ENCODE data around the gene DCLK1. TPM values are rescaled to one million over a fixed set of nuclear protein-coding genes. Genes with fewer than 3 reads are reported as not detected.

The DCLK1 gene
- 2.8 and 4.4 TPM in 2 replicates for total RNA-seq

GRCh38 chr13:36131222-36131930, at the start of gene DCLK1:
Gene DCLK1 (minus strand): TSS chr13:36131382.

Other genes with a start within 250 kb of the DCLK1 start
- gene SOHLH2, start 83.2 kb upstream of the DCLK1 start, total RNA-seq, result 0.16 and 1.0 TPM in 2 replicates
- 2.3 and 2.5 TPM in 2 replicates for gene CCDC169, start 166.4 kb upstream of the DCLK1 start, total RNA-seq
- gene SPART, start 215.0 kb upstream of the DCLK1 start, total RNA-seq, result 19.4 and 23.3 TPM in 2 replicates

Measured in mesangial cell (primary cell).